HG03558 (cell line): Measurements from ENCODE around the gene PCYOX1L.

Experiments used
- ATAC-seq: cut with Tn5 transposase; IDR thresholded peaks from one replicate; pipeline ENCODE4 v1.9.1; 2021; ENCODE audit warnings: moderate number of reproducible peaks; ENCODE audit not compliant: unreplicated experiment; ENCODE audit errors: extremely low read depth

Gene PCYOX1L

GRCh38 chr5:149404746-149405549 is 47.1 kb downstream of the PCYOX1L start:
- no peak for ATAC-seq

- ATAC-seq: no peak
These were observed 47.8 kb downstream of the PCYOX1L start for GRCh38 chr5:149405550-149406202.

- ATAC-seq: no peak
These were observed 48.5 kb downstream of the PCYOX1L start for GRCh38 chr5:149406203-149406978.

GRCh38 chr5:149406979-149407306 is 49.1 kb downstream of the PCYOX1L start:
- ATAC-seq: no peak

GRCh38 chr5:149407323-149408251 is 49.7 kb downstream of the PCYOX1L start:
- ATAC-seq: no peak

- no peak for ATAC-seq
These were observed 50.6 kb downstream of the PCYOX1L start for GRCh38 chr5:149408252-149409099.

- ATAC-seq: no peak
These were observed 51.6 kb downstream of the PCYOX1L start for GRCh38 chr5:149409268-149409948.

GRCh38 chr5:149410071-149410470 is 52.2 kb downstream of the PCYOX1L start:
- no peak for ATAC-seq

GRCh38 chr5:149410721-149411432 is 53.0 kb downstream of the PCYOX1L start:
- no peak for ATAC-seq

GRCh38 chr5:149411738-149412519 is 54.1 kb downstream of the PCYOX1L start:
- no peak for ATAC-seq

GRCh38 chr5:149412783-149413476 is 55.1 kb downstream of the PCYOX1L start:
- no peak for ATAC-seq

- ATAC-seq: no peak
These were observed 55.8 kb downstream of the PCYOX1L start for GRCh38 chr5:149413477-149414210.

GRCh38 chr5:149414405-149415065 is 56.7 kb downstream of the PCYOX1L start:
- ATAC-seq: no peak

- no peak for ATAC-seq
These were observed 57.5 kb downstream of the PCYOX1L start for GRCh38 chr5:149415066-149415967.
